CD4-positive, alpha-beta T cell treated with Interleukin-6 at 100 ng/mL for 8 hours (primary cell): ENCODE data around the gene PCSK4.
"Not testable (repeated sequence)": the region's sequence is repeated elsewhere in the genome, so short reads cannot be mapped to it uniquely, and the experiment has no call there.

ENCODE experiments used
- DNase-seq: peaks from one replicate; pipeline ENCODE4 v3.0.0-alpha.2; 2020; ENCODE audit warnings: mixed read lengths, low spot score

The PCSK4 gene

GRCh38 chr19:1487576-1488281 is 2.4 kb downstream of the PCSK4 start:
- no peak for DNase-seq

DNA sequence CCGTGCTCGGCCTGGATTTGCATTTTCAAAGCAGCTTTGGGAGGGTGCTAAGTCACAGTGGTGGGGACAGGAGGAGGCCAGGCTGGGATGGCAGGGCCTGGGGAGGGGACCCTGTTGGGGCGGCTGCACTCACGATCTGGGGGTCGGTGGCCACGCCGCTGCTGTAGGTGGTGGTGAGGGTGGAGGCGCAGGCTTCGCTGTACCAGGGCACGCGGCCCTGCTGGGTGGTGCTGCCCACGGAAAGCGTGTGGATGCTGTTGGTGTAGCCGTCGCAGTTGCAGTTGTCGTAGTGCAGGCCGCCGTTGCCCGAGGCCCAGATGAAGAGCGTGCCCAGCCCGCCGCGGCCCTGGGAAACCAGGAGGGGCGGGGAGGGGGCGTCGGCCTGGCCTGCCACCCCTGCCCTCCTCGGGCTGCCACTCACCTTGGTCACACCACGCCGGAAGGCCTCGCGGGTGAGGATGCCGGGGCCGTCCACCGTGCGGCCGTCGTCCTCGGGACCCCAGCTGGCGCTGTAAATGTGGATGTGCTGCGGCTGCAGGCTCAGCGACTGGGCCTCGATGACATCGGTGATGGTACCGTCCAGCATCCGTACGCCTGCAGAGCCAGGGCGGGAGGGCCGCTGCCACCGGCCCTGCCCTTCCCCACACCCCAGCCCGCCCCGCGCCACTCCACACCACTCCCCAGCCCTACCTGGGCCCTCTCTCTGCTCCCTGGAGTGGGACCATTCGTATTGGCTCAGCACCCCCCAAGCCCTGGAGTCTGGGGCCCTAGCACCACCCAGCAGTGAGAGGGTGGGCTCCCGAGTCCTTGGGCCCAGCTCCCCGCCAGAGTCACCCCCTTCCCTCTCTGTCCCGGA is 3.2 kb downstream of the PCSK4 start:
- DNase-seq, result no peak

DNA sequence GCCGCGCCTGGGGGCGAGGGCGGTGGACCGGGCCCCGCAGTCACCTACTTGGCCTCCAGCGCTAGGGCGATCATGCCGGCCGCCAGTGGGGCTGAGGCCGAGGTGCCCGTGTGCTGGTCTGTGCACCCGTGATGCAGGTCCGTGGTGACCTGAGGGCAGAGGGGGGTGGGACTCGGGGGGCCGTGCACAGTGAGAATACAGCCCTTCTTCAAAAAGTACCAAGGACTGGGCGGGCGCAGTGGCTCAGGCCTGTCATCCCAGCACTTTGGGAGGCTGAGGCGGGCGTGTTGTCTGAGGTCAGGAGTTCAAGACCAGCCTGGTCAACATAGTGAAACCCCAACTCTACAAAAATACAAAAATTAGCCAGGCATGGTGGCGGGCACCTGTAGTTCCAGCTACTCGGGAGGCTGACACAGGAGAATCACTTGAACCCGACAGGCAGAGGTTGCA is 6.1 kb downstream of the PCSK4 start:
- no peak for DNase-seq

DNA sequence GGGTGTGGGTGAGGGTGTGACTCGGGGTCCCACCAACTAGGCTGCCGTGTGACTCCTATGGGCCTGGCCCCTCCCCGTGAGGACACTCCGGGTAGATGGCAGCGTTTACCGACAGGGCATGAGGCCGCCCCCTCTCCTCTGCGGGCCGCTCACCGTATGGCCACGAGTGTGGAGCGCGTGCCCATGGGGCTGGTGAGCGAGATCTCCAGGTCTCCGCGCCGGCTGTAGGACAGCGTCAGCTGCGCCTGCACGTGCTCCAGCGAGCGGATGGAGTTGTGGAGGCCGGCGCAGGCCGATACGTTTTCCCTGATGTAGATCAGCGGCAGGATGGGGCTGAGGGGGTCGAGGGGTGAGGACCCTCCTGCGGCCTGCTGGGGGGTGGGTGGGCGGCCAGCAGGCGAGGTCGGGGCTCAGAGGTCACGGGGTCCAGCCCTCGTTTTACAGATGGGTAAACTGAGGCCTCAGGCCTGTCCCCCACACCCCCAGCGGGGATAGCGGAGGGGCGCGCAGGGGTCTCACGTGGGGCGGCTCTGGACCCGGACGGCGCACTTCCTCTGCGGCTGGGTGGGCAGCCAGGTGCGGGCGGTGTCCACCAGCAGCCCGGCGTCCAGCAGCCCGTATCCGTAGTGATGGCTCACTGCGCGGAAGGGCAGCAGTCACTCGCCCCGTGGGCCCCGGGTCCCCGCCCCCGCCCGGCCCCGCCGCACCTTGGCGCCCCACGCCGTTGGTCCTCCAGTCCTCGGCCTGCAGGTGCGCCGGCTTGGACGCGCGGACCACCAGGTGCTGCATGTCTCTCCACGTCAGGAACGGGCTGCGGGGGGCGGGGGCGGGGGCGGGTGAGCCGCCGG is 6.8 kb downstream of the PCSK4 start:
- no peak for DNase-seq

DNA sequence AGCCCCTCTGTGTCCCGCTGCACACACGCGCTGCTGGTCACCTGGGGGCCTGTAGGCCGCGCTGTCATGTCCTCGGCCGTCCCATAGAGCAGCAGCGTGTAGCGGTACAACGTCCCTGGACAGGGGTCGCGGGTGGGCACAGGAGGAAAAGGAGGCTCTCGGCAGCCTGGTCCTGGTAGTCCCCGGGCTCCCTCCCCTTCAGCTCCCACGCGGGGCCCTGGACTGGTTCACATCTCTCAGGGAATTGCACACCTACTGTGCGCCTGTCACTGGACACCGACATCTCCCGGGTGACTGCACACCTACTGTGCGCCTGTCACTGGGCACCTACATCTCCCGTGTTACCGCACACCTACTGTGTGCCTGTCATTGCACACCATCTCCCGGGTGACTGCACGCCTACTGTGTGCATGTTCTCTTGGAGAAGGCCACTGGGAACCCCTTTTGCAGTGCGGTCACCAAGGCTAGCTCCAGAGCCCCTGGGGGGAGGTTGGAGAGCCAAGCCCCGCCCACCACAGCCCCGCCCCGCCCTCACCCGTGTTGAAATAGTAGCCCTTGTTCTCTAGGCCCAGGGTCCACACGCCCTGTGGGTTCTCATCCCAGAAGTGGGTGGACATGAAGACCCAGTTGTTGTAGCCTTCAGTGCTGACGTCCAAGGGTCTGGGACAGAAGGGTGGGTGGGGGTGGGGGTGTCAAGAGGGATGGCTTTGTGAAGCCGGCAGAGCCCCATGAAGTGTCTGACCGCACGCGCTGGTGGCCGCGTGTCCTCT is 7.6 kb downstream of the PCSK4 start:
- DNase-seq, result no peak

- DNase-seq, result no peak
Observed at GRCh38 chr19:1481893-1482360, 8.2 kb downstream of the PCSK4 start.

GRCh38 chr19:1481224-1481892 is 8.8 kb downstream of the PCSK4 start:
- no peak for DNase-seq

- peak; percentile 91 for DNase-seq
Observed at GRCh38 chr19:1478934-1479707, 11.0 kb downstream of the PCSK4 start, which contains the start of gene C19orf25. Gene C19orf25, minus strand, starts transcription at chr19:1479215. Its CDS starts 312 bp downstream, at chr19:1478903.

GRCh38 chr19:1477056-1477455 is 13.1 kb downstream of the PCSK4 start:
- not testable (repeated sequence) for DNase-seq

DNA sequence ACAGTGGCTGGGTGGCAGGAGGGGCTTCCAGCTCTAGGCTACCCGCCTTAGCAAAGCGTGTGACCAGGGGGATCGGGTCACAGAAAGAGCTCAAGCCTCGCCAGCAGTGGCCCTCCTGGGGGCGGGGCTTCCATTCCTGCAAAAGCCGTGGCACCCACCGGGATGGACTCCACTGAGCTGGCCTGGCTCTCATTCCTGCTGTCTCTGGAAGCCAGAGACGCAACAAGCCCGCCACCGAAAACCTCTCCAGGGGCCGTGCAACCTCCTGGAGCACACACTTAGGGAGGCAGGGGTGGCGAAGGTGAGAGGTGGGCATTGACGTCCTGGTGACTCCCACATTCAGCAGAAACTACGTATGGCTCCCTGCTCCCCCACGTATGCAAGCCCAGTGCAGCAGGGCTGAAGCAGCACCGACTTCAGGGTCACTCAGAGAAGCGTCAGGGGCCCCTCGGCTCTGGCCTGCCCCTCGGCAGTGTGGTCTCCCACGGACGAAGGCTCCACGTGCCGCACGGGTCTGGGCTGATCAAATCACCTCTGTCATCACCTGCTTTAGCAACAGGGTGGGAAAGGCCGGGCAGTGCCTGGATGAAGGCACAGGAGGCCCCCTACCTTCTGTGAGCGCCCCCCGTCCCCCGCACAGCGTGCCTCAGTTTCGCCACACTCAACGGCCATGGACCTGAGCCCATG is 14.3 kb downstream of the PCSK4 start:
- DNase-seq, result no peak

DNA sequence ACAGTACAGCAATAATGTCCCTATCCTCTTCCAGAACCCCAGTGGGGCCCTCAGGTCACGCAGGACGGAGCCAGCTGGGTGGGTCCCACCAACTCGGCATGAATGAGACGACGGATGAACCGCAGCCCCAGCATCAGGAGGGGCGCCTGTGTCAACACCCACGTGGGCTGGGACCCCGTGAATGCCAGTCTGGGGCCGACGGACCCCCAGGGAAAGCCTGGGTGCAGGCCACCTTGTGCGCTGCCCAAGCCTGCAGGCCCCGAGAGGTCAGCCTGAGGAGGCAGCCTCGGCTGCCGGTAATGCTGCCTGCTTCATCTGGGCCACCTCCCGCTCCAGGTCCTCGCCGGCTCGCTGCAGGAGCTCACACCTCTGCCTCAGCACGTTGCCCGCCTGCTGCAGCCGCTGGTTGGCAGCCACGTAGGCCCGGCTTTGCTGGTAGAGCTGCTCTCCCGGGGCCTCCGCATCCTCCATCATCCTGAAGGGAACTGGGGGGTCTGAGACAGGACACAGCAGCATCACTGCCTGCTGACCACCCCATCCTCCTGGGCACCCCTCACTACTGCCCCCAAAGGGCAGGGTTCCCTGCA is 15.3 kb downstream of the PCSK4 start:
- no peak for DNase-seq

GRCh38 chr19:1474011-1474764 is 16.0 kb downstream of the PCSK4 start:
- no peak for DNase-seq

- DNase-seq, result no peak
Observed at GRCh38 chr19:1473085-1473851, 16.9 kb downstream of the PCSK4 start.

GRCh38 chr19:1472231-1473084 is 17.7 kb downstream of the PCSK4 start:
- DNase-seq, result no peak

DNA sequence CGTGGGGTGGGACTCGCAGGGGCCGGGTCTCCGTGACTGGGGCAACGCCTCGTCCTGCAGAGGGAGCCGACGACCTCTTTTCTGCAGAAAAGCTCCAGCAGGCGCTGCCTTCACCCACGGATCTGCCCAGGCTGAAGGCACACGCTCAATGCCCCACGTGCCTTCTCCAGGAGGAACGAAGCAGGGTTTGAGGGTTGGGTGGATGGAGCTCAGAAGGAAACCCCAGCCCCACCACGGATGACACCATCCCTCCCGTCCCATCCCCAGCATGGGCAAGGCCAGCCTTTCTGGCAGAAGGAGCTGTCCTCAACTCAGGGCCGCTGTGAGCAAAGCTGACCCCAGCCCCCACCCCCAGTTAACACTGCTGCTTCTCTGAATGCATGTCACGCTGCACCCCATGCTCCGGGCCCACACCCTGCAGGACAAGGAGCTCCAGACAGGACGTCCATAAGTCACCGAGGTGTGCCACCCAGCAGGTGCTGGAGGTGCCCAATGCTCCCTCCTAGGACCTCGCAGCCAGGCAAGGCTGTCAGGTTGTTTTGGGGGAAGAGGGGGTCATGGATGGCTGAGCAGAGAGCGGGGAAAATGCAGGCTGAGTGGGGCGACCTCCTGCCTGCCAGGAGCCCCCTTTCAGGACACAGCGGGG is 18.5 kb downstream of the PCSK4 start:
- DNase-seq, result no peak

DNA sequence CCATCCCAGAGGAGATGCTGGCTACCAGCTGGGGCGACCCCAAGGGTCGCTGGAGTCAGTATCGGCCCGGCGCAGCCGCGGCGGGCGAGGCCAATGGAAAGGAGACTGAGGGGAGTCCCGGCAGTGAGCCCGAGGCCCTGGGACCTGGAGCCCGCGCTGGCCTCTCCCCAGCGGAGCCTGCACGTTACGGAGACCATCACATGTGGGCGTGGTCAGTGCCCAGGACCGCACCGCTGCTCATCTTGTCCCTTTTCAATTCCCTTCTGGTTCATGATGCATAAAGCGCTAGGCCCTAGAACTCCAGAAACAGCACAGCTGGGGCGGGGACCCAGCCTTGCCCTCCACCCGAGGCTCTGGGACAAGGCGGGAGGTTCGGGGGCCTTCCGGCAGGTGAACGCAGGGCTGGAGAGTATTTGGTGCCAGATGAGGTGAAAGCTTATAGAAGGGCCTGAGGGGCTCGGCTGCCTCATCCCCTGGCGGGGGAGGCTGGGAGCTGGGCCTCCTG is 19.1 kb downstream of the PCSK4 start:
- no peak for DNase-seq
